Measurements from ENCODE around the gene IFITM2. TPM values are rescaled to one million over a fixed set of nuclear protein-coding genes. Genes with fewer than 3 reads are reported as not detected.

Gene IFITM2
- total RNA-seq, 2 donors from 2014 or later: 262 to 367 TPM

- no peak overlapping the region for H3K4me3 ChIP-seq (ENCODE audit: low read length)
- no peaks in the 10 kb centered on the region for H3K9me3 ChIP-seq (ENCODE audit: control insufficient read depth, low read length)
- Mint-ChIP-seq H3K27ac (no peak overlapping the region), H3K9me3 (no peaks in the 10 kb centered on the region), H3K27me3 (ENCODE audit: insufficient read depth) (peaks cover 65% of the 10 kb centered on the region), H3K4me1 (peaks cover 3% of the 10 kb centered on the region), H3K4me3 (no peak overlapping the region), H3K36me3 (ENCODE audit: low read depth) (no peaks in the 10 kb centered on the region)
- H3K27ac ChIP-seq (ENCODE audit: low read depth, low read length): no peak overlapping the region
- WGBS, 2 experiments (ENCODE audit: insufficient coverage in 1 of 2, insufficient read length in 1 of 2): 89 to 91% methylated on average over 8 to 10 of the region's 13 CpGs
- no peak overlapping the region for H3K9ac ChIP-seq (ENCODE audit: extremely low read depth, low read length, poor library complexity, severe bottlenecking)
- DNase-seq: peak; percentile 40
- no peaks in the 10 kb centered on the region for H3K36me3 ChIP-seq (ENCODE audit: control insufficient read depth, insufficient read depth, low read length)
- TF ChIP-seq CTCF (conservative IDR thresholded peaks at IDR 0.05): no peak
- H3K27me3 ChIP-seq (ENCODE audit: control insufficient read depth, insufficient read depth, low read length, poor library complexity, severe bottlenecking): peaks cover 56% of the 10 kb centered on the region
- no peaks in the 10 kb centered on the region for H3K4me1 ChIP-seq (ENCODE audit: control insufficient read depth, insufficient read depth, low read length)
Measured at GRCh38 chr11:282630-283360, 24.8 kb upstream of the IFITM2 start.

GRCh38 chr11:283405-284104, 24.1 kb upstream of the IFITM2 start:
- WGBS, 2 experiments (ENCODE audit: insufficient coverage in 1 of 2, insufficient read length in 1 of 2): 87 to 100% methylated on average over 8 to 23 of the region's 23 CpGs
- H3K4me1 Mint-ChIP-seq: peaks cover 3% of the 10 kb centered on the region
- H3K27me3 Mint-ChIP-seq (ENCODE audit: insufficient read depth): peaks cover 62% of the 10 kb centered on the region
- no peak for DNase-seq
- H3K36me3 Mint-ChIP-seq (ENCODE audit: low read depth): no peaks in the 10 kb centered on the region
- Histone ChIP-seq H3K27me3 (ENCODE audit: control insufficient read depth, insufficient read depth, low read length, poor library complexity, severe bottlenecking) (peaks cover 59% of the 10 kb centered on the region), H3K9ac (ENCODE audit: extremely low read depth, low read length, poor library complexity, severe bottlenecking) (no peak overlapping the region), H3K4me1 (ENCODE audit: control insufficient read depth, insufficient read depth, low read length) (no peaks in the 10 kb centered on the region), H3K9me3 (ENCODE audit: control insufficient read depth, low read length) (no peaks in the 10 kb centered on the region), H3K36me3 (ENCODE audit: control insufficient read depth, insufficient read depth, low read length) (no peaks in the 10 kb centered on the region), H3K4me3 (ENCODE audit: low read length) (no peak overlapping the region), H3K27ac (ENCODE audit: low read depth, low read length) (no peak overlapping the region)
- no peaks in the 10 kb centered on the region for H3K9me3 Mint-ChIP-seq
- H3K27ac Mint-ChIP-seq: no peak overlapping the region
- TF ChIP-seq CTCF (conservative IDR thresholded peaks at IDR 0.05): no peak
- H3K4me3 Mint-ChIP-seq: no peak overlapping the region

- no peak overlapping the region for H3K27ac Mint-ChIP-seq
- H3K27me3 ChIP-seq (ENCODE audit: control insufficient read depth, insufficient read depth, low read length, poor library complexity, severe bottlenecking): peaks cover 53% of the 10 kb centered on the region
Measured at GRCh38 chr11:284105-285020, 23.3 kb upstream of the IFITM2 start.

More at GRCh38 chr11:284105-285020, 23.3 kb upstream of the IFITM2 start:
- Mint-ChIP-seq H3K4me1 (peaks cover 3% of the 10 kb centered on the region), H3K27me3 (ENCODE audit: insufficient read depth) (peaks cover 57% of the 10 kb centered on the region), H3K4me3 (no peak overlapping the region), H3K36me3 (ENCODE audit: low read depth) (no peaks in the 10 kb centered on the region), H3K9me3 (no peaks in the 10 kb centered on the region)
- DNase-seq: peak; percentile 48
- H3K36me3 ChIP-seq (ENCODE audit: control insufficient read depth, insufficient read depth, low read length): no peaks in the 10 kb centered on the region
- 89 to 90% methylated on average over 19 to 24 of the region's 24 CpGs for WGBS, 2 experiments (ENCODE audit: insufficient coverage in 1 of 2, insufficient read length in 1 of 2)
- no peak overlapping the region for H3K9ac ChIP-seq (ENCODE audit: extremely low read depth, low read length, poor library complexity, severe bottlenecking)
- no peaks in the 10 kb centered on the region for H3K9me3 ChIP-seq (ENCODE audit: control insufficient read depth, low read length)
- no peak for TF ChIP-seq CTCF (conservative IDR thresholded peaks at IDR 0.05)
- H3K4me1 ChIP-seq (ENCODE audit: control insufficient read depth, insufficient read depth, low read length): no peaks in the 10 kb centered on the region
- H3K4me3 ChIP-seq (ENCODE audit: low read length): no peak overlapping the region
- no peak overlapping the region for H3K27ac ChIP-seq (ENCODE audit: low read depth, low read length)
